Sciatic nerve (tissue), 2 donors: Measurements from ENCODE around the gene MBD3L1. TPM values are rescaled to one million over a fixed set of nuclear protein-coding genes. Genes with fewer than 3 reads are reported as not detected.

Experiments used
- ATAC-seq: fragments of 200-7000 bp; cut with Tn5 transposase; one replicate; pipeline ENCODE4 v1.9.1; 2020; ENCODE audit warnings: mild to moderate bottlenecking, moderate library complexity
- DNase-seq: peaks from one replicate; pipeline ENCODE4 v3.0.0-alpha.2; 2020; ENCODE audit warnings: low spot score
- intact Hi-C: fragments of 100-400 bp; cut with DNase I; formaldehyde crosslinking; loops from one replicate; pipeline ENCODE4 v1.14.2; 2022
- total RNA-seq: library from RNA; stranded (reverse); fragmentation: NEBNext Ultra II Directional; extraction: Animal tissue kit (Norgen Biotek cat#: 25700); gene quantifications from one replicate; pipeline ENCODE4 v1.2.1, GENCODE V29; 2021
- donor health status: DM: no; HTN: no; CAD: no.
- donor health status: DM: no; HTN: no; CAD: no.

The MBD3L1 gene
- total RNA-seq, 1 donor from 2014 or later, result not detected

DNA sequence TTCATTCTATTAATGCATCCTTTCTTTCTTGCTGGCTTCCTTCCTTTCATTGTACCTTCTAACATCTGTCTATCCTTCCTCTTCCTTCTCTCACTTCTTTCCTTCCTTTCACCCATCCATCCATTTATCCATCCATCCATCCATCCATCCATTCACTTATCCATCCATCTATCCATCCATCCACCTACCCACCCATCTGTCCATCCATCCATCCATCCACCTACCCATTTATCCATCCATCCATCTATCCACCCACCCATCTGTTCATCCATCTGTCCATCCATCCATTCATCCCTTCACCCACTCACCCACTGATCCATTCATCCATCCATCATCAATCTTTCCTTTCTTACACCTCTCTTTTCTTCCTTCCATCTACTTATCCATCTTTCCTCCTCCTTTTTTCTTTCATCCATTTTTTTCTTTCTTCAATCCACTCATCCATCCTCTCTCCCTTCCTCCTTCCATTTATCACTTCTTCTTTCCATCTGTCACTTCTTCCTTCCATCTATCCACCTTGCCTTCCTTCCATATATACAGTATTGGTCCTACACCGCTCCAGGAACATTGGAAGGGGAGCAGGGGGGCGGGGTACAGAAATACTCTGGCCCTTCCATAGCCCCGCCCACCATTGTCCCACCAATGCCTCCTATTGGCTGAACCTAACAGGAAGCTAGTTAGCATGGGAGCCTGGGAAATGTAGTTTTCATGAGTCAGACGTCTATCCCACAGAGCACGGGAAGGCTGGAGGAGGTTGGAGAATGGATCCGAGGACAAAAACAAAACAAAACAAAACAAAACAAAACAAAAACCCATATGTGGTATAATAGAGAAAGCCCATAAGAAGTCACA lies 45.9 kb downstream of the MBD3L1 start:
- DNase-seq (no peak), ATAC-seq (no peak)
- intact Hi-C loops, result no loop called here

DNA sequence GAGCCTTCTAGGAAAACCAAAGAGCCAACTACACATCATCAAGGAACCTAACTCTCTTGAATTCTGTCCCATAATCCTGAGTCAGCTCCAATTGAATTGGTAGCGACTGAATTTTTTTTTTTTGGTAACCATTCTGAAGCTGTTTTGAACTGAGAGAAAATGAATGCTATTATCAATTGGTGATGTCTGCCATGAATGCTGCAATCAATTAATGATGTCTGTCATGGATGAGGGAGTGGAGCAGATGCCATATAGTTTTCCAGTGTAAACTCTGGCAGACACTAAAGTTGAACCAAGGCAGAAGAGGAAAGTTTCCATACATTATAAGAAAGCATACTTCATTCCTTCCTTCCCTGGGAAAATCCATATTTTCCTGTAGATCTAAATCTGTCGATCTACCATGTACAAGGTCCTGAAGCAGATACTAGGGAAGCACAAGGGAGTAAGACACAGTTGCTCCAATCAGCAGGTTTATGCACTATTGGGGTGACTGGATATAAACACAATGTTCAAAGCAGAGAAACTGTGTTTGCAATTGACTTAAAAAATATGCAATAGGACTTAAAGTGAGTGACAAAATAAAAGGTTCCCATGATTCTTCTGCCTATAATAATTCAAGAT lies 48.8 kb downstream of the MBD3L1 start:
- intact Hi-C loops, result no loop called here
- ATAC-seq (no peak), DNase-seq (no peak)

- no peak for DNase-seq
- no peak for ATAC-seq
- intact Hi-C loops, result no loop called here
Observed at GRCh38 chr19:8881512-8881911, 49.3 kb downstream of the MBD3L1 start.

DNA sequence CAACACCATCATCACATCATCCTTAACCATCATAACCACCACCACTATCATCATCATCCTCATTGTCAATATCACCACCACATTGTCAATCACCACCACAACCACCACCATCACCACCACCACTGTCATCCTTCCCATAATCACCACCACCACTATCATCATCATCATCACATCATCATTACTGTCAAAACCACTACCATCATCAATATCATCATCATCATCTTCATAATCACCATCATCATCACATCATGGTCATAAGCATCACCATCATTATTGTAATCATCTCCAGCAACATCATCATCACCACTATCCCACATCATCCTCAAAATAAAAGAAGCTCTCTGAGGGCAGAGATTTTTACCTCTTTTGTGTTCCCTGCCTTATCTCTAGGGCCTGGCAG lies 52.2 kb downstream of the MBD3L1 start:
- no peak for DNase-seq
- ATAC-seq, result no peak
- intact Hi-C loops, result no loop called here

DNA sequence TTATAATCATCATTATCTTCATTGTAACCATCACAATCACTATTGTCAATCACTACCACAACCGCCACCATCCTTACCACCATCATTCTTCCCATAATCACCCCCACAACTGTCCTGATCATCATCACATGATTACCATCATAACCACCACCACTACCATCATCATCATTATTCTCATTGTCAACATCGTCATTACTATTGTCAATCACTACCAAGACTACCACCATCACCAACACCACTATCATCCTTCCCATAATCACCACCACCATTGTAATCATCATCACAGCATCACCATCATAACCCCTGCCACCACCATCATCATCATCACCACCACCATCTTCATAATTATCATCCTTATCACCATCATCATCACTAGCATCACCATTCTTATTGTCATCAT lies 55.2 kb downstream of the MBD3L1 start:
- intact Hi-C loops, result no loop called here
- DNase-seq (no peak), ATAC-seq (no peak)

GRCh38 chr19:8890260-8890659 lies 58.1 kb downstream of the MBD3L1 start:
- DNase-seq (no peak), ATAC-seq (no peak)
- intact Hi-C loops, result no loop called here

Other genes with a start within 250 kb of the MBD3L1 start
- gene ADAMTS10, start 221.7 kb upstream of the MBD3L1 start, total RNA-seq, result 60.1 TPM
- gene NFILZ, start 201.7 kb upstream of the MBD3L1 start, total RNA-seq, result not detected
- gene ACTL9, start 133.6 kb upstream of the MBD3L1 start, total RNA-seq, result not detected
- not detected for gene OR2Z1, start 110.7 kb upstream of the MBD3L1 start, total RNA-seq
- gene ZNF558, start 73 bp upstream of the MBD3L1 start, total RNA-seq, result 35.0 TPM
- gene MUC16, start 178.0 kb downstream of the MBD3L1 start, total RNA-seq, result 1.3 TPM